Measurements from ENCODE around the gene ACAN.

ACAN gene

DNA sequence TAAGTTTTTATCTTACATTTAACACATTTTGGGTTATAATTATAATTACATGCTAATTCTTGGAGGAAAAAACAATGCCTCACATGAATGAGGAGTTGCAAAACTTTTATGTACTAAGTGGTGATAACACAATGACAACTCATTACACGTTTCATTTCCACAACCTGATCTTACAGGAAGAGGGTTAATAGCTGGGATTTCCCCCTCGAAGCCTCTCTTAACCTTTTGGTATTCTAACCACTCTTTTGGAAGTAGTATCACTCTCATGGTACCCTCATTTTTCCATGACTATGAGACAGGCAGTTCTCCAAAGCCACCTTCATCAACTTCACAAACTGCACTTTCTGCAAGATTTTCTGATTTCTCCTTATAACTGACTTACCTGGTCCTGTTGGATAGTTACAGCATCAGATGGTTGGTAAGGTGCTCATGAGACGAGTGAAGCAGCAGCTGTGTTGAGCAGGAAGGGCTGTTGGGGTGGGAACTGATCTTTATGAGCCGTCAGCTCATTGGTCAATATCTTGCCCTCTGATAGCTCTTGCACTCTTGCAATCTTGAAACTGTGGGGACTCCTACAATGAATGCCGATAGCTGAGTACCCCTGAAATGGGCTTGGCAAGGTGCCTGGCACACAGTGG lies 41.6 kb downstream of the ACAN start:
- no peak for DNase-seq

DNA sequence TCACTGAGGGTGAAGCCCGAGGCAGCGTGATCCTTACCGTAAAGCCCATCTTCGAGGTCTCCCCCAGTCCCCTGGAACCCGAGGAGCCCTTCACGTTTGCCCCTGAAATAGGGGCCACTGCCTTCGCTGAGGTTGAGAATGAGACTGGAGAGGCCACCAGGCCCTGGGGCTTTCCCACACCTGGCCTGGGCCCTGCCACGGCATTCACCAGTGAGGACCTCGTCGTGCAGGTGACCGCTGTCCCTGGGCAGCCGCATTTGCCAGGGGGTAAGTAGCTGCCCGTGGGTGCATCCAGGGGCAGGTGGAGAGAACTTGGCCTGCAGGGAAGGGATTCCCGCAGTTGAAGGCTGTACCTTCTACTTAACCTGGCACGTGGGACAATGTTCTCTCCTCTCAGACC lies 42.4 kb downstream of the ACAN start:
- no peak for DNase-seq

DNA sequence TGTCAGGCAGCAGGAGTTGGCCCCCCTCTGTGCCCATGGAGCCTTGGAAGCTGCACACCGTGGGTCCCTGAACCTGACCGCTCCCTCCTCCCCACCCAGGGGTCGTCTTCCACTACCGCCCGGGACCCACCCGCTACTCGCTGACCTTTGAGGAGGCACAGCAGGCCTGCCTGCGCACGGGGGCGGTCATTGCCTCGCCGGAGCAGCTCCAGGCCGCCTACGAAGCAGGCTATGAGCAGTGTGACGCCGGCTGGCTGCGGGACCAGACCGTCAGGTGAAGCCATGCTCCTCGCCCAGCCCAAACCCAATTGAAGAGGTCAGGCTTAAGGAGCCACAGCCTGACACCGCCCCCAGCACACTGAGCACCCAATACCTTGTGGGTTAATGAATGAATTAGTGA lies 43.9 kb downstream of the ACAN start:
- no peak for DNase-seq

DNA sequence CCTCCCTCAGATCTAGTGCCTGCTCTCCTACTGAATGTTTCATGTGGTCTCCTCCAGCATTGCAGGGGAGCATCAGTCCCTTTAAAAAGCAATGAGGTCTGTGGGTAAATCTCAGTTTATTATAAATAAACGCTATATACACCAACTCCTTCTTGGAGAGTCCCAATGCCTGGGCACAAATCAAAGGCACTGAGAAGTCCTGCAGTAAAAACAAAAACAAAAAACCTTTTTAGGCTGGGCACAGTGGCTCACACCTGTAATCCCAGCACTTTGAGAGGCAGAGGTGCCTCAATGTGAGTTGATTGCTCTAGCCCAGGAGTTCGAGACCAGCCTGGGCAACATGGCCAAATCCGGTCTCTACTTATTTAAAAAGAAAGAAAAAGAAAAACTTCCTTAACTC lies 45.0 kb downstream of the ACAN start:
- DNase-seq = no peak

DNA sequence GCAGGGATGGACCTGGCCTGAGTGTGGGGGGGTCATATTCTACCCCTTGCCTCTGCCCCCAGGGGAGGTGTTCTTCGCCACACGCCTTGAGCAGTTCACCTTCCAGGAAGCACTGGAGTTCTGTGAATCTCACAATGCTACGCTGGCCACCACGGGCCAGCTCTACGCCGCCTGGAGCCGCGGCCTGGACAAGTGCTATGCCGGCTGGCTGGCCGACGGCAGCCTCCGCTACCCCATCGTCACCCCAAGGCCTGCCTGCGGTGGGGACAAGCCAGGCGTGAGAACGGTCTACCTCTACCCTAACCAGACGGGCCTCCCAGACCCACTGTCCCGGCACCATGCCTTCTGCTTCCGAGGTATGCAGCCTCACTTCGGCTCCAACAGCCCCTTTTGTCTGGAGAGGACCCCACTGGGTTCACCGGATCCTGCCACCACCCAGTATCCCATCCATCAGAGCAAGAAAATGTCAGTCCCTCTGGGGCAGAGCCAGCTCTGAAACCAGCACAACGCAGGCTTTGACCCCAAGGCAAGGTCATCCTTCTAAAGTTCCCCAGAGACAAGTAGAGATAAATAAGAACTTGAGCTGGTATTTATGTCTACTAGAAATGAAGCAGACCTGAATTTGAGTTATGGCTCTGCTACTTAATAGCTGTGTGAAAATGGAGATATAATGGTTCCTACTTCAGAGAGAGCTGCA lies 46.3 kb downstream of the ACAN start:
- no peak for DNase-seq

DNA sequence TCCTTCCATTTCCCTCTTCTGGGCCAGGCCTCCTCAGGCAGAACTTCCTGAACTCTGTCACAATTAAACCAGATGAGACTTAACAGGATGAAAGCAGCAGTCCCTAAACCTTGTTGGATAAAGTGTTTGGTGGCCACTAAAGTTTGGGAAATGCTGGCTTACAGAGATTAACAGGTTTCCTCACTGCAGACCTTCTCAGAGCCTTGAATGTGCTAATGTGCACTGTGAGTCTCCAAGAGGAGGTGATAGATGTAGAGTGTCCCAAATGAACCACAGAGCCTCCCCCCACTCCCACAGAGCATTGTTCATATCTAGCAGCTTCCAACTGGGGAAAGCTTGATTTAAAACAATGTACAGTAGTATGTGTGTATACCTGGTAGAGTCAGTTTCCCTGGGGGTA lies 49.2 kb downstream of the ACAN start:
- no peak for DNase-seq

DNA sequence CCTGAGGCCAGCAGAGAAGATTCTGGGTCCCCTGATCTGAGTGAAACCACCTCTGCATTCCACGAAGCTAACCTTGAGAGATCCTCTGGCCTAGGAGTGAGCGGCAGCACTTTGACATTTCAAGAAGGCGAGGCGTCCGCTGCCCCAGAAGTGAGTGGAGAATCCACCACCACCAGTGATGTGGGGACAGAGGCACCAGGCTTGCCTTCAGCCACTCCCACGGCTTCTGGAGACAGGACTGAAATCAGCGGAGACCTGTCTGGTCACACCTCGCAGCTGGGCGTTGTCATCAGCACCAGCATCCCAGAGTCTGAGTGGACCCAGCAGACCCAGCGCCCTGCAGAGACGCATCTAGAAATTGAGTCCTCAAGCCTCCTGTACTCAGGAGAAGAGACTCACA lies 55.7 kb downstream of the ACAN start:
- no peak for DNase-seq

DNA sequence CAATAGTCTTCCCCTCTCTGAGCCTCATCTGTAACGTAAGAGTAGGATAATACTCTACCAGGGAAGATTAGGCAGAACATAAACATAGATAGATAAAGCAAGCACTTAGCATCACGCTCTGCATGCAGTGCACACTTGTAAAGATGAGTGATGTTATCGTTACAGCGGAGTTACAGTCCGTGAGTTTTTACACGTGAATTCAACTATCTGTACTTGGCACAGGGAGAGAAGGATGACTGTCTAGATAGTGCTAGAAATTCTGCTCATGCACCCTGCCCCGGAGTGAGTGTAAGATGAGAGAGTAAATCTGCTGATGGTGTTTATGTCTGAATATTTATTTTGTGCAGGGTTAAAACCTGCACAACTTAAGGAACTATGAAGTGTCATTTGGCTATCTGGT lies 56.3 kb downstream of the ACAN start:
- DNase-seq = no peak

DNA sequence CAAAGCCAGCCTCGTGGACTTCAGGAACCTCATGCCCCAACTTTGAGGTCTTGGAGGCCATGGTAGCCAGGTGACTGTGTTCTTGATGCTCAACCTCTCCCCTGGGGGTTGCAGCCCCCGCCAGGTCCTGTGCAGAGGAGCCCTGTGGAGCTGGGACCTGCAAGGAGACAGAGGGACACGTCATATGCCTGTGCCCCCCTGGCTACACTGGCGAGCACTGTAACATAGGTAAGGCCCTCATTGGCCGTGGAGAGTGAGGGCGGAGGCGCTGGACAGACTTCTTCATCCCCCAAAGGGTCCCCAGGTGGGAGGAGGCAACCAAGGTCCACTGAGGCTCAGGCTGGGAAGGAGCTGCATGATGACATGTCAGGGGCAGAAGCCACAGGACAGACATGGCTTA lies 57.0 kb downstream of the ACAN start:
- DNase-seq = no peak

DNA sequence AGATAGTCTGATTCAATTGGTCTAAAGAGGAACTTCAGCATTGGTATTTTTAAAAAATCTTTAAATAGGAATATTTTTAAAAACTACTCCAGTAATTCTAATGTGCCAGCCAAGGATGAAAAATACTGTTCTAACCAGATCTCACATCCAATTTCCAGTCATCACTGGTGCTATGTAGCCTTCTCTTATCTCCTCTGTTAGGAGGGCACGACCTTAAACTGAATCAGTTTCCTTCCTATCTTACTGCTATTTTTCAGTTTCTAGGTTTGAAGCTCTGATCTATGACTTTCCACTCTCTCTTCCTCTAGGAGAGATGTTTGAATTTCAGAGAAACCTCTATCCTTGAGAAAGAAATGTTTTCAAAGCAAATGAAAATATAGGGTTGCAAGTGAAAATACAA lies 60.2 kb downstream of the ACAN start:
- DNase-seq = no peak

DNA sequence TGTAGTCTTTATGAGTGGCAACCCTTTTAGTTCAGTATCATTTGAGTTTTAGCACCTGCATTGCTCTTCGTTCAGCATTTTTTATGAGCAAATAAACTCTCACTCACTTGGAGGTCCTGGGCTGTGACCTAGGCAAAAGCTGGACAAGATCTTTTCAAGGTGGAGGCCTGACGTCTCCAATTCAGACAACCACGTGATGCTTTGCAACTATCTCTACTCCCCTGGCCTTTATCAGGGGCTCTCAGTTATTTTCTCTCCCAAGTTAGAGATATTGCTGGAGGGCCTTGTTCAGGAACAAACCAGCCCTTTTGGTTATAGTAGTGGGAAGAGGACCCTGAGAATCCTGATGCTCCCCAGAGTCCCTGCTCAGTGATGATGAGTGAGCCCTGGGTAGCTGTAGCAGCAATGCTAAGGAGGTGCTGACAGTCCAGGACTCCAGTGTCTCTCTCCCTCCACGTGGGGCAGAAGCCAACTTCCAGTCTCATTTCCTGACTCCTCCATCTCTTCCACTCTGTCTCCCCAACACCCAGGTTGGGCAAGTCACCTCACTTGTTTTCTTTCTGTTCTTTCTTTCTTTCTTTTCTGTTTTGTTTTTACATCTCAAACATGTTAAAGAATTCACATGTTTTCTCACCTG lies 61.7 kb downstream of the ACAN start:
- DNase-seq = no peak

DNA sequence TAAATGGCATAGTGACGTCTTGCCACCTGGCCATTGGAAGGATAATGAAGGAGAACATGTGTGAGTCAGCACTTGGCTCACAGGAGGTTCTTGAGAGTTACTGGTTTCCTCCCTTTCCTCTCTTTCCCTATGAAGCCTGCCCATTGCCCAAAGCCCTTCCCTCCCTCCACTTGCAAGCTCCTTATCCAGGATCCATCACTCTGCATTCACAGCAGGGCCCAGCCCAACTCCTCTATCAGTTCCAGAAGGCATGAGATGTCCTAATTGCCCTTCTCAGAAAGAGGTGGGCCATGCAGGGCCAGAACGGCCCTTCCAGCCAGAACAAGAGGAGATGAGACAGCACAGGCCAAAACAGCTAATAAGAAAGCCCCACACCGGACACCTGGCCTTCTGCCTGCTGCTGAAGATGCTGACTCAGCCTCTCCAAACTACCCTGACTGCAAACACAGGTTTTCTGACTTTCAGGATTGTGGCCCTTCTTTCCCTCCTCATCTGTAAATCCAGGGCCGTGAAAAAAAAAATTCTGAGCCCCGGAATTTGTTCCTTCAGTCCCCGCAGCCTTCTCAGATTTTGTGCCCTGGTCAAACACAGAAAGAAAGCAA lies 62.4 kb downstream of the ACAN start:
- DNase-seq = no peak

DNA sequence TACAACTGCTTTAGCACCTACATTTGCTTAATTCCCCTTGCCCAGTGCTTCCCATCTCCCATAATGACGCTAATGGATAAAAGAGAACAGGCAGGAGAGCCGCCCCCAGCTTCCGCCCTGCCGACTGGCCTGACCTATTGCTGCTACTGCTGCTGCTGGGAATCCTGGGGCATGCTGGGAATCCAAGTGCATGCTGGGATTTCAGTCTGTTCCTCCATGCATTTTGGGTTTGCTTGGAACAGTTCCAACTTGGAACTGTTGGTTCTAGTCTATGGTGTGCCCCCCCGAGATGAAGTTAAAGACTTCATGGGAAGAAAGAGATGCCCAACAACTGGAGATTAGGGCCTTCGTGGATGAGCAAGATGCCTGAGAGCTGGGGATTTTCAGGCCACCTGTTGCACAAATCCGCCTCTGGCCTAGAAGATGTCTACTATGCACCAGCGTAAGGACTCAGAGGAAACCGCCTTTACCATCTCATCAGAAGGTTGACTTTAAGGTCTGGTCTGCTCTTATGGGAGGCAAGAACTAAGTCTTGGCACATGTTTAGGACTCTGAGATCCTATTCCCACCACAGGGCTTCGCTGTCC lies 63.2 kb downstream of the ACAN start:
- DNase-seq = no peak

DNA sequence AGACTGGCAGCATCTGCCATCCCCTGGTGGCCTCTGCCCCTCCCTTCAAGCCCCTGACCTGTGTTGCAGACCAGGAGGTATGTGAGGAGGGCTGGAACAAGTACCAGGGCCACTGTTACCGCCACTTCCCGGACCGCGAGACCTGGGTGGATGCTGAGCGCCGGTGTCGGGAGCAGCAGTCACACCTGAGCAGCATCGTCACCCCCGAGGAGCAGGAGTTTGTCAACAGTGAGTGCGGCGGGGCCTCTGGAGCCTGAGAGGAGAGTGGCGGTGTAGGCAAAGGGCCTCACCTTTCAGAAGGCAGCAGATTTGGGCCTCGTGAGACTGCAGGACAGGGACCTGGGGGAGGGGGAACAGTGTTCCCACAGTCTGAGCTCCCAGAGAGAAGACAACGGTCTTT lies 68.1 kb downstream of the ACAN start:
- no peak for DNase-seq

DNA sequence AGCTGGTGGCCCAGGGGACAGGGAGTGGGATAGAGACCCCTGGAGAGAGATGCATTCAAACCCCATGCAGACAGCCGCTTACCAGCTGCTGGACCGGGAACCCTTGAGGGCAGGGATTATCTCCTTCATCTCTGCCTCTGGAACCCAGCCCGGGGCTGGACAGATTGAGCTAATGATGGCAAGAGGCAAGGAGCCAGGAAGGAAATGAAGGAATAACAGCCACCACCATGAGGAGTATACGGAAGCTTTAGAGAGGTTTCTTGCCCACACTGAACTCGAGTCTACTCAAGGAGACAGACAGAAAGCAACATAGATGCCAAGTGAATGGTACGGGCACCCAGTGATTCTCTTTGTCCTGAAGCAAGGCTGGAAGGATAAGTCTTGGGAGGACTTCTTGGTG lies 68.9 kb downstream of the ACAN start:
- no peak for DNase-seq

DNA sequence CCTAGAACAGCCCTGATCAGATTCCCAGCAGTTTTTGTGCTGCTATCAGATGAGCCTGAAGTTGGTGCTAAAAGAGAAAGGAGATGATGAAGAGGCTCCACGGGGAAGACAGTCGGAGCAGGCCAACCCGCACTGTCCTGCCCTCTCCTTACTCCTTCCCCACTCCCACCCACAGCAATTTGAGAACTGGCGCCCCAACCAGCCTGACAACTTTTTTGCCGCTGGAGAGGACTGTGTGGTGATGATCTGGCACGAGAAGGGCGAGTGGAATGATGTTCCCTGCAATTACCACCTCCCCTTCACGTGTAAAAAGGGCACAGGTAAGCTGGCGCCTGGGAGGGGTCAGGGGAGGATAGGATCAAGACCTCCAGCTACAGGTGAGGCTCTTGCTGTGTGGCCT lies 69.5 kb downstream of the ACAN start:
- DNase-seq = no peak

DNA sequence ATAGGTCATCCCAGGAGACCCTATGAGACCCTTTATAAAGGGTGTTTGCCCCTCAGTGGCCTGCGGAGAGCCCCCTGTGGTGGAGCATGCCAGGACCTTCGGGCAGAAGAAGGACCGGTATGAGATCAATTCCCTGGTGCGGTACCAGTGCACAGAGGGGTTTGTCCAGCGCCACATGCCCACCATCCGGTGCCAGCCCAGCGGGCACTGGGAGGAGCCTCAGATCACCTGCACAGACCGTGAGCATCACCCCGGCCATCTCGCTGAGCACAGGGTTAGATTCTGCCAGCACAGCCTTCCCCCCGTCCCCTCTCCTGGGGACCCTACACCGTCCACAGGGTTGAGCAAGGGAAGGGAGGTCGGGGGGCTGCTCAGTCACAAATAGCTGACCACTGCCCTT lies 70.5 kb downstream of the ACAN start:
- DNase-seq = no peak

DNA sequence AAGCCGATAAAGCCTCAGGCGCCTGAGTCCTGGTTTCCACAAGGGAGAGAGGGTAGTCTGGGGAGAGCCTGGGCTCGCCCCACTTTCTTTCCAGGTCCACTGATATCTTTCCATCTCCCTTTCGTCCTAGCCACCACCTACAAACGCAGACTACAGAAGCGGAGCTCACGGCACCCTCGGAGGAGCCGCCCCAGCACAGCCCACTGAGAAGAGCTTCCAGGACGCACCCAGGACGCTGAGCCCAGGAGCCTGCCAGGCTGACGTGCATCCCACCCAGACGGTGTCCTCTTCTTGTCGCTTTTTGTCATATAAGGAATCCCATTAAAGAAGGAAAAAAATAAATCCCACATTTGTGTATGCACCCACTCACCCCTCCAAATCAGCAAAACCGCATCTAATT lies 71.0 kb downstream of the ACAN start:
- DNase-seq = no peak

DNA sequence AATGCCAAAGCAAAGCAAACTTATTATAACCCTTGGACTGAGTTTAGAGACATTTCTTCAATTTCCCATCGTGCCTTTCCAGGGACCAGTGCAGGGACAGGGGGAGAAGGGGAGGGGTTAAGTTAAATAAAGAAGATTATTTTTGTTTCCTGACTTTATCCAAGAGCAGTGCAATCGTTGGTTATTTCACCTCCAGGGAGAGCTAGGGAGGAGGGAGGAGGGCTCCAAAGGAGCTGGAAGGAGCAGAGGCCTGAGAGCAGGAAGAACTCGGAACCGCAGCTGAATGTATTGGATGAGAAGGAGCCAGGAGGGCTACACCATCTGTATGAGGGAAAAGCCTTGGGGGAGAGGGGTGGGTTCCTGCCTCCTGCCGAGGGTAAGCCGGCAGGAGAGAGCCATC lies 71.4 kb downstream of the ACAN start:
- DNase-seq = no peak

DNA sequence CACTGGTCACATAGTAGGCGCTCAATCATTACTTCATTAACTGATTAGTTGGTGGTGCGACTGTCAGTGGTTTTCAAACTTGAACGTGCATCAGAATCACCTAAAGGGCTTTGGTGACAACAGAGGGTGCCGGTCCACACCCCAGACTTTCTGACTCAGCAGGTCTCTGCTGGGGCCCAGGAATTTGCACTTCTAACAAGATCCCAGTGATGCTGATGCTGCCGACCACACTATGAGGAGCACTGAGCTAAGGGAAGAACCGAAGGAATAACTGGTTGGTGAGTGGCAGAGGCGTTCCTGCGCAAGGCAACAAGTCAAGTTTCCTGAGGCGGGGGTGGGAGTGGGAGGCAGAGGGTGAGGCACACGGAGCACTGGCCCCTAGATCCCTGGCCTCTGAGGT lies 73.3 kb downstream of the ACAN start:
- no peak for DNase-seq

DNA sequence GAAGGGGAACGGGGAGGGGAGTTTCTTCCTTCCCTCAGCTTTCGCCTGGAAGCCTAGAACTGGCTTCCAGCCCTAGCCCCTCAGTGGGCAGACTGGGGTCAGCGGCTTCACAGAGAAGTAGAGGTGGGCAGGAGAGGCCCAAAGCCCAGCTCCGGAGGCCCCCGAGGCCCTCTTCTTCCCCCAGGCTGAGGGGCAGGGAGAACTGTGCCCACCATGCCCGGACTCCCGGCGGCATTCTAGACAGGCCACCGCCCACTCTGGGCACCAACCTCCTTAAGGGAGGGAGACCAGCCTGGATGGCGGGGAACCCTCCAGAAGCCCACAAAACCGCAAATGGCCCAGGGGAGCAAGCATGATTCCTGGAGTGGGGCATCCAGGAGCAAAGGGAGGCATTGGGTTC lies 74.2 kb downstream of the ACAN start:
- no peak for DNase-seq

DNA sequence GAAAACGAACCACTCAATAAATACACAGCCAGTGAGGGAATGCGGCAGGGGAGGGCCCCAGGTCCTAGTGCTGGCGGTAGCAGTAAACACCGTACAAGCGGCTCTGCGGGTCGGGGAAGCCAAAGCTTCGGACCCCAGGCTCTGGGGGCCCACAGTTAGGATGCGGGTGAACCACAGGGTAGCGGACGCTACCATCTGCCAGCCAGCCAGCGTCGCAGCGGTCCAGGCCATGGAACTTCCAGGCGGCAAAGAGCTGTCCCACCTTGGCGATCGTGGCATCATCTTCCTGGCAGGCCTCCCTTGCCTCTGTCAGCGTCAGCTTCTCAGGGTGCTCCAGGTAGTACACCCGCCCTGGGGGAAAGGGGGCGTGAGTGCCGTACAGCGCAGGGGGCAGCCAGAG lies 74.7 kb downstream of the ACAN start:
- DNase-seq = no peak

DNA sequence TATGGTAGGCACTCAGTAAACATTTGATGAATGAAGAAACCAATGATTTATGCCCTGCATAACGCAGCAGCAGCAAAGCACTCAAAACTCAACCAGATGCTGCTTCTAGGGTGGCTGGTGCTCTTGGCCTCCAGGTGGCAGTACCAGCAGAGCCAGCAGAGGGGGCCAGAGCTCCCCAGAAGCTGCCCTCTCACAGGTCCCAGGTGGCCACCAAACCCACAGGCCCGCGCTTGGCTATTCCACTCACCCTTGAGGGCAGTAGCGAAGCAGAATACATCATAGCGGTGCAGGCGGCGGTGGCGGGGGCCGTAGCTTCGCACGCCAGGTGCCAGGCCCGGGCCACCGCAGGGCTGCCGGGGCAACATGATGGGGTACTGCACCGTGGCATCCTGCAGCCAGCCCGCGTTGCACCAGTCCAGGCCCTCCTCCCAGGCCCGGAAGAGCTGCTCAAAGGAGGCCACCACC lies 75.5 kb downstream of the ACAN start:
- DNase-seq = peak; percentile 29
